ENCODE measurements around the gene TMEM234.

The TMEM234 gene

DNA sequence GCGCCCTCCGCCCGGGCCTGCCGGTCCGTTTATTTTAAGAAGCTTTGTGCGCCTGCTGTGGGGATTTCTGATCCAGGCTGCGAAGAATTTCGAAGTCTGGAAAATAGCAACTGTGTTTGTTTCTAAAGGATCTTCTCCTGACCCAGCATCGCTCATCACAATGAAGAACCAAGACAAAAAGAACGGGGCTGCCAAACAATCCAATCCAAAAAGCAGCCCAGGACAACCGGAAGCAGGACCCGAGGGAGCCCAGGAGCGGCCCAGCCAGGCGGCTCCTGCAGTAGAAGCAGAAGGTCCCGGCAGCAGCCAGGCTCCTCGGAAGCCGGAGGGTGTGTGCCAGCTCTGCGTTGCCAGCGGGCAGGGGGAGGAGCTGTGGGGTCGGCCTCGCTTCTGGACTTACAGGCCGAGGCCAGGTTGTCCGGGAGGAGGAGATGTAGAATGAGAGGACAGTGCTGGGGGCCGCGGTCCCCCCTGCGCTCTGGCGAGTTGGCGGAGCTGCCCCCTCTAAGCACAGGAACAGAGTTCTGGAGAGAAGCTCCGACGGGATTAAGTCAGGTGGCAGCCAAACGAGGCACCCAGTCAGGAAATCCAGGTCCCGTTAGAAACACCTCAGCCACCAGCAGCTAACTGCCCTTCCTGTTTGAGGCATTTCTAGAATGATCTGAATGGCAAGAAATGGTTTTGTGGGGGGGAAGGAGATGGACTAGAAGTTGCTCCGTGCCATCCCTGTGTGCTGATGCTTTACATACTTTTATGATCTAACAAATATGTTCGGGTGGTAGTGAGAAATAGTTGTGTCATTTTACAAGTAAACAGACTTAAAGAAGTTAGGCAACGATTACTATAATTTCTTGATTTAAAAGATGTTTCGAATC, 41.7 kb downstream of the TMEM234 start:
- peak; percentile 31 for FAIRE-seq
- DNase-seq (ENCODE audit: extremely low spot score, insufficient read length, low read depth) = no peak

DNA sequence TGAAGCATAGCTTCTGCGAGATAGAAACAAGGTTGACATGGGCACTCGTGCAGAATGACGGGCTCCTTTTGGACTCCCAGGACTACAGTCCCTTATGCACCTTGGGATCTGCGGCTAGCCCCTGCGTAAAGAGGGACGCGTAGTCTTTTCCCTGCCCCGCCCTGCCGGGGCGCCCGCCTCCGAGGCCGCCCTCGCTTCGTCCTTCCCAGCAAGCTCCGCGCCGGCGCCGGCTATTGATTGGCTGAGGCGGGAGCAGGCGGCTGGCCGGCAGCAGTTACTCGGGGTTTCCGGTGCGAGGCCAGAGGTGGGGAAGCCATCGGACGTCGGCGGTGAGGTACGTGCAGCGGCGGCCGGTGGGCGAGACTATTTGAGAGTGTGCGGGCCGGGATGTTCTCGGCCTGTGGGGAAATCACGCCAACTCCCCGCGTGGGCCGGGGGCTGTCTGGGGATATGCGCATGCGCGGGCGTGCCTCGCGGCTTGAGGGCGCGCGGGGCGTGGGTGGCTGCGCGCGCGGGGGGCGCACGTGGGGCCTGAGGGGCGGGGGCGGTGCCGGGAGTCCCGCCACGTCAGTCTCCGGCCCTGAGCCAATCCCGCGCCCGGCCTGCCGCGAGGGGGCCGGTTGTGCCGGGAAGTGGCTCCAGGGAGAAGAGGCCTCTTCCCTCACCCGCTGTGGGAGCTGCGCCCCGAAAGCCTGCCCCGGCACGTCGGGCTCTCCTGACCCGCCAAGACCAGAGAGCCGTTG, 42.5 kb downstream of the TMEM234 start, which contains the start of gene TXLNA:
TXLNA (plus strand) TSS at position 233 of the 743 bp plus-strand sequence. CDS start 671 bp downstream, outside the sequence.
- peak; percentile 92 for FAIRE-seq

DNA sequence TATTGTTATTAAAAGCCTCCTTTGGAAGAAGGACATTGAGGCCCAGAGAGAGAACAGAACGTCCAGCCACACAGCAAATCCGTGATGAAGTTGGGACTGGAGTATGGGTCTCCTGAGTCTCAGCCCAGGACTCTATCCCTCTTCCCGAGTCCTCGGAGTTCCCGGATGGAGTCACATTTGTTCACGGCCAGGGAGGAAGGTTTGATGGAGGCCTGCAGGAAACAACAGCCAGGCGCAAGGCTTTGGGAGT, 43.0 kb downstream of the TMEM234 start:
- DNase-seq (ENCODE audit: extremely low spot score, insufficient read length, low read depth) = no peak
- FAIRE-seq = no peak

More for the DNA sequence above, 42.5 kb downstream of the TMEM234 start, which contains the start of gene TXLNA:
- DNase-seq (ENCODE audit: extremely low spot score, insufficient read length, low read depth) = peak; percentile 96

DNA sequence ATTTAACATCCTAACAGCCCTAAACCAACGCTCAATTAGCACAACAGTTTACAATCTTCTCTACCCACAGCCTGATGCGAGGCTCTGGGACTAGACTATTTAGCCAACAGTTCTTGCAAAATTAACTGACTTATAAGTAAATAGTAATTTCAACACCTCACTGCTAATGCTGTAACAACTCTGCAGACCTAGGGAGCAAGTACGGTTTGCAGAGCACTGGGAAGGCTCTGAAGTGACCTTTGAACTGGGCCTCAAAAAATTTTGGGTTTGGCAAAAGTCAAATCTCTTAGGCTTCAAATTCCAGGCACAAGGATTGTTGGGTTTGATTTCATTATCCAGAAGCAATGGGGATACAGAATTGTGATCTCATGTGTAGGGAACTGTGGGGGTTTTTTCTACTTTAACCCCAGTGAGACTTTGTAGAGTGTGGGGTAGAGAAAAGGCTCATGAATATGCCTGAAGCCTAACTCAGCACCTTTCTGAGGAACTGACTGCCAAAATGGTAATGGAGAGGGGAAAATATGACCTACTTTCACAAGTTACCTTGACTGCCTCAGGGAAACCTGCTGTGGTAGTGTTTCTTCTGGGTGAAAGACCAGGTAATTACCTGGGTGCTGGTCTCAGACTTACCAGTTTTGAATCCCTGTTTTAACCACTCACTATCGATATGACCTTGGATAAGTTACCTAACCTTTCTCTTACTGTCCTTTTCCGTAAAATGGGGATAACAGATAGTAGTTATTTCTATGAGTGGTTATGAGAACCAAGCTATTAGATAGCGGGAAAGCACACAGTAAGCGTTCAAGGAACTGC, 43.6 kb downstream of the TMEM234 start:
- FAIRE-seq (no peak), DNase-seq (ENCODE audit: extremely low spot score, insufficient read length, low read depth) (no peak)

DNA sequence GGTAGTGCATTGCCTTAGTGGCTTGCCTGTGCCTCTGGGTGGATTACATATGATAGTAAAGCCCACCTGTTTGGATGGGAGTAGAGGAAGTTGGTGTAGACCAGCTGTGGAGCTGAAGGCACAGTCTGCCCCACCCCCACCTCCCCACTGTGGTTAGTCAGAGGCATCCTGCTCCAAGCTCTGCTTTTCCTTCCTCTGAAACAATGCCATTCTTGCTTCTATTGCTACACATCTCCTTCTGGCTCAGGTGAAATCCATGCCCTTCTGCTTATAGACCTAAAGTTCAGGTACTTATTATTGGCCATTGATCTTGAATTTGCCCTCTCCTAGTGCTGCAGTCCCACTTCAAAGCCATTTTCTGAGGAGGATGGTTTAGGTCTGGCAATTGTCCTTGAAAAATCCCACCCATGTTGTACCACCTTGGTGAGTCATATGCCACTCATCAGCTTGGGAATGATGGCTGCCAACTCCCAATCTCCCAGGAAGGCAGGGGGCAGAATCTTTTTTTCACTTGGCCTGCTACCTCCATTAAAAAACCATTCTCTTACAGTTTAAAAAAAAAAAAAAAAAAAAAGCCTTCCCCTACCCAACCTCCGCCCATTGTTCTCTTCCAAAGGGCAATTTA, 49.4 kb downstream of the TMEM234 start:
- no peak for DNase-seq (ENCODE audit: extremely low spot score, insufficient read length, low read depth)
- FAIRE-seq = no peak

DNA sequence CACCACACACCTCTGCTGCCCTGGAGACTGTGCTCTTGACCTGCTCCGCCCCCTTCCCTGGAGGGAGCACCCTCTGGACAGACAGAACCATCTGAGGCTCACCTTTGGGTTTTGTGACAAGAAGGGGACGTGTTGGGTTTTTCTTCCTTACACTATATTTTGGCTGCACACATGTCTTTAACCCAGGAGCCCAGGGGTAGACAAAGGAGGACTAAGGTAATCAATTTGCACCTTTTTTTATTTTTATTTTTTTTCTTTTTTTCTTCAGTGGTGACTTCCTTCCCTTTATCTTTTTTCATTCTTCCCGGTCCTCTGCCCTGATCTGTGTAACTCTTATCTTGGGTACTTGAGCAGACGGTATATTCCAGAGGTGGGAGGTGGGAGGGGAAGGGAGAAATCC, 51.2 kb downstream of the TMEM234 start:
- no peak for FAIRE-seq

More for the DNA sequence above, 51.2 kb downstream of the TMEM234 start:
- DNase-seq (ENCODE audit: extremely low spot score, insufficient read length, low read depth) = no peak

All from GM18507 (cell line).